ENCODE results near the gene LARGE1. TPM values are rescaled to one million over a fixed set of nuclear protein-coding genes. Genes with fewer than 3 reads are reported as not detected.

The LARGE1 gene
- total and polyA plus RNA-seq, 2 of the 8 experiments (the other 6 are each of a cell fraction or from before 2014, with no cell fraction given), result 43.7 to 83.0 TPM

- H3K9me3 ChIP-seq (ENCODE audit: insufficient read depth in 2 of 2, low read depth in 1 of 2, low read length in 1 of 2), result no peaks in the 10 kb centered on the region
- no peak overlapping the region for H3K18ac ChIP-seq (ENCODE audit: extremely low read depth, low read length)
- no peaks in the 10 kb centered on the region for H3K36me3 ChIP-seq (ENCODE audit: control insufficient read depth in 2 of 4, insufficient read depth in 4 of 4, low read length in 3 of 4)
- no peak overlapping the region for H3K4ac ChIP-seq (replicated peaks; ENCODE audit: insufficient read length, low read depth, low read length)
- CTCF ChIA-PET (ENCODE audit: partially characterized antibody), result interaction anchor here (1.2 kb wide), 1 partner anchor 856 kb away, joined by 4 read pairs; no protein-coding TSS in a partner anchor
- H2BK20ac ChIP-seq (ENCODE audit: low read length), result no peak overlapping the region
- no peaks in the 10 kb centered on the region for H3K4me1 ChIP-seq (replicated peaks in 1 of 4; ENCODE audit: control insufficient read depth in 3 of 4, insufficient read depth in 4 of 4, low read length in 3 of 4)
- H3K23me2 ChIP-seq (ENCODE audit: low read depth, low read length), result no peaks in the 10 kb centered on the region
- no peak for FAIRE-seq
- H3K14ac ChIP-seq (ENCODE audit: insufficient read length), result no peak overlapping the region
- no peak overlapping the region for H2BK15ac ChIP-seq (ENCODE audit: low read length)
- H2BK5ac ChIP-seq (ENCODE audit: low read depth, low read length), result no peak overlapping the region
- POLR2A ChIA-PET (ENCODE audit: partially characterized antibody), result no interaction called here
- H4K91ac ChIP-seq (replicated peaks; ENCODE audit: insufficient read length, low read length), result no peak overlapping the region
- no peak overlapping the region for H3K23ac ChIP-seq (ENCODE audit: insufficient read length)
- H2BK120ac ChIP-seq (replicated peaks; ENCODE audit: low read depth, low read length), result no peak overlapping the region
- H2AK5ac ChIP-seq (ENCODE audit: low read depth, low read length), result no peak overlapping the region
- H3K27ac ChIP-seq (ENCODE audit: low read depth, low read length), result no peak overlapping the region
- H2BK12ac ChIP-seq (ENCODE audit: low read depth, low read length), result no peak overlapping the region
- H3K9ac ChIP-seq (replicated peaks in 1 of 4; ENCODE audit: extremely low read depth in 1 of 4, low read depth in 3 of 4, low read length in 3 of 4), result no peak overlapping the region
- no peak for TF ChIP-seq RXRA (IDR thresholded peaks at IDR 0.05; ENCODE audit: insufficient read depth, low read depth, low read length)
- no peak for TF ChIP-seq JUND (IDR thresholded peaks at IDR 0.05; ENCODE audit: low read length)
- TF ChIP-seq SP2 (IDR thresholded peaks at IDR 0.05; ENCODE audit: low read length), result no peak
- no peaks in the 10 kb centered on the region for H3K79me1 ChIP-seq (ENCODE audit: low read depth, low read length)
- no peak overlapping the region for H3K4me3 ChIP-seq (ENCODE audit: extremely low read depth in 1 of 4, insufficient read depth in 2 of 4, low read depth in 3 of 4, low read length in 4 of 4)
- no peak overlapping the region for H3K4me2 ChIP-seq (ENCODE audit: insufficient read depth in 1 of 2, low read depth in 2 of 2, low read length in 2 of 2)
- H3K79me2 ChIP-seq (ENCODE audit: control insufficient read depth in 1 of 2, insufficient read depth in 2 of 2, low read length in 2 of 2), result no peaks in the 10 kb centered on the region
- no peak overlapping the region for H4K5ac ChIP-seq (ENCODE audit: insufficient read length, low read depth, low read length)
- H3K56ac ChIP-seq (replicated peaks; ENCODE audit: insufficient read length, low read depth, low read length), result no peak overlapping the region
- no peaks in the 10 kb centered on the region for H3K27me3 ChIP-seq (replicated peaks in 1 of 4; ENCODE audit: control insufficient read depth in 3 of 4, extremely low read depth in 1 of 4, insufficient read depth in 3 of 4, low read length in 3 of 4)
- no peak overlapping the region for H2AFZ ChIP-seq (ENCODE audit: low read length)
- WGBS, 2 experiments (ENCODE audit: extremely low coverage in 1 of 2, insufficient coverage in 1 of 2, insufficient read length in 1 of 2, insufficient replicate concordance in 2 of 2, low coverage in 1 of 2, low lambda C conversion rate in 2 of 2, missing lambda C conversion rate in 1 of 2), result 73% methylated on average over 4 of the region's 4 CpGs; no CpG with 5 or more reads in 1 of the 2 experiments
- H4K20me1 ChIP-seq (replicated peaks in 1 of 2; ENCODE audit: control insufficient read depth in 1 of 2, insufficient read depth in 2 of 2, low read length in 2 of 2), result no peaks in the 10 kb centered on the region
- no peak for DNase-seq (ENCODE audit: low read depth in 1 of 2, low spot score in 2 of 2)
- no peak overlapping the region for H4K8ac ChIP-seq (ENCODE audit: extremely low read depth, insufficient read depth, low read length)
Observed at GRCh38 chr22:33255791-33256190, 664.5 kb downstream of the LARGE1 start.
